Type B pancreatic cell (in vitro differentiated cells): ENCODE results near the gene P2RY4. TPM values are rescaled to one million over a fixed set of nuclear protein-coding genes. Genes with fewer than 3 reads are reported as not detected.
"Not testable (repeated sequence)": the region's sequence is repeated elsewhere in the genome, so short reads cannot be mapped to it uniquely, and the experiment has no call there.

Experiments
- DNase-seq: peaks from one replicate; pipeline ENCODE4 v3.0.0; 2021; ENCODE audit warnings: mixed read lengths; ENCODE audit not compliant: unreplicated experiment; ENCODE audit errors: extremely low spot score
- H3K27ac Mint-ChIP-seq: 2 replicates; pipeline ENCODE4 v1.8.0; 2021; ENCODE audit warnings: mild to moderate bottlenecking, mixed read lengths
- H3K27me3 Mint-ChIP-seq: 2 replicates; pipeline ENCODE4 v1.8.0; 2021; ENCODE audit warnings: mixed read lengths
- H3K36me3 Mint-ChIP-seq: 2 replicates; pipeline ENCODE4 v1.8.0; 2021; ENCODE audit warnings: mixed read lengths
- H3K4me1 Mint-ChIP-seq: one replicate; pipeline ENCODE4 v1.8.0; 2021; ENCODE audit warnings: mixed read lengths; ENCODE audit not compliant: unreplicated experiment
- H3K4me3 Mint-ChIP-seq: 2 replicates; pipeline ENCODE4 v1.8.0; 2021; ENCODE audit warnings: mild to moderate bottlenecking, mixed read lengths
- H3K9me3 Mint-ChIP-seq: 2 replicates; pipeline ENCODE4 v1.8.0; 2021; ENCODE audit warnings: mixed read lengths
- total RNA-seq: library from RNA; stranded (reverse); gene quantifications from 2 replicates; pipeline ENCODE4 v1.2.1, GENCODE V29; 2021; ENCODE audit warnings: low replicate concordance
- TF ChIP-seq, protein P1 (sequence below): fragments of 200-600 bp; sonication (generic); conservative IDR thresholded peaks from 2 replicates; pipeline ENCODE4 v1.5.0; 2021; ENCODE audit warnings: antibody characterized with exemption, mild to moderate bottlenecking

The P2RY4 gene
- total RNA-seq, 1 donor from 2014 or later: not detected

DNA sequence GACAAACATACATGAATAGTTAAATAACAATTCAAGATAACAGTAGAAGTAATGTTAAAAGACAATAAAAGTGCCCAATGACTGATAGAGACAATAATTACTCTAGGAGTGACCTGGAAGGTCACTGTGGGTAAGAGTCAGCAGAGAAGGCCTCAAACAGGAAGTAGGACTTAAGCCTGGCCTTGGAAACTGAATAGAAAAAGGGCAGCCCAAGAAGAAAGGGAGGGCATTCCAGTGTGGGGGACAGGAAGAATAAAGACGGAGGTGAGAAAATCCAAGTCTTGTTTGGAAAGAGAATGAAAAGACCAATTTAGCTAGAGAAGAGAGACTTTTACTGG lies 6.0 kb downstream of the P2RY4 start:
- Mint-ChIP-seq H3K9me3 (no peaks in the 10 kb centered on the region), H3K27ac (peak overlapping the region; percentile 12), H3K4me1 (no peaks in the 10 kb centered on the region)

DNA sequence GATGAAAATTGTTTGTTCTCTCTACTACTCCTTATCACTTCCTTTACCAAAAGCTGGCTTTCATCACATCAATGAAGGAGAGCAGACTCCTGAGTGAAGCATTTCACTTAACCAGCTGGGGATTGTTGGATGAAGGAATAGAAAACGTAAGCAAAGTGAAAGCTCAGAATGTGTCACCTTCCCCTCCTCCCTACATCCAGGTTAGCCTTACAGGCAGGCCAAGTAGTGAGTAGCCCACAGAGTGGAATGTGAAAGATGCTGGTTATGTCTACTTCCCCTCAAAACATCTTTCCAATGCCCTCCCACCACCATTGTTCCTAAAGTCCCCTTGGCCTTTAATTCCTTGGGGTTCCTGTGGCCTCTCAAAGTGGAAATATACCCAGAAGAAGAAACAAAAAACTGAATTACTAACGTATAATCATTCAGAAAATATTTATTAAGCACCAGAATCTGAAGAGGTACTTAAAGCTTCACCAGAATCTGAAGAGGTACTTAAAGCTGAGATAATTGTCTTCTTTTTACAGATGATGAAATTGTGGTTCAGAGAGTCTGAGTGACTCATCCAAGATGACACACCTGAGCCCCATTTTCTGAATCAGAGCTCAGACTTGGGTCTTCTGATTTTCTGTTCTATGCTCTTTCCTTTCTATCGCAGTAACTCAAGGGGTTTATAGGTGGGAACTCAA lies 6.5 kb downstream of the P2RY4 start:
- H3K9me3 Mint-ChIP-seq: no peaks in the 10 kb centered on the region
- H3K27ac Mint-ChIP-seq: peak overlapping the region; percentile 12
- TF ChIP-seq, protein P1, sequence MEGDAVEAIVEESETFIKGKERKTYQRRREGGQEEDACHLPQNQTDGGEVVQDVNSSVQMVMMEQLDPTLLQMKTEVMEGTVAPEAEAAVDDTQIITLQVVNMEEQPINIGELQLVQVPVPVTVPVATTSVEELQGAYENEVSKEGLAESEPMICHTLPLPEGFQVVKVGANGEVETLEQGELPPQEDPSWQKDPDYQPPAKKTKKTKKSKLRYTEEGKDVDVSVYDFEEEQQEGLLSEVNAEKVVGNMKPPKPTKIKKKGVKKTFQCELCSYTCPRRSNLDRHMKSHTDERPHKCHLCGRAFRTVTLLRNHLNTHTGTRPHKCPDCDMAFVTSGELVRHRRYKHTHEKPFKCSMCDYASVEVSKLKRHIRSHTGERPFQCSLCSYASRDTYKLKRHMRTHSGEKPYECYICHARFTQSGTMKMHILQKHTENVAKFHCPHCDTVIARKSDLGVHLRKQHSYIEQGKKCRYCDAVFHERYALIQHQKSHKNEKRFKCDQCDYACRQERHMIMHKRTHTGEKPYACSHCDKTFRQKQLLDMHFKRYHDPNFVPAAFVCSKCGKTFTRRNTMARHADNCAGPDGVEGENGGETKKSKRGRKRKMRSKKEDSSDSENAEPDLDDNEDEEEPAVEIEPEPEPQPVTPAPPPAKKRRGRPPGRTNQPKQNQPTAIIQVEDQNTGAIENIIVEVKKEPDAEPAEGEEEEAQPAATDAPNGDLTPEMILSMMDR: no peak
- H3K4me3 Mint-ChIP-seq: no peak overlapping the region
- no peaks in the 10 kb centered on the region for H3K4me1 Mint-ChIP-seq
- no peak for DNase-seq
- H3K27me3 Mint-ChIP-seq: no peaks in the 10 kb centered on the region
- H3K36me3 Mint-ChIP-seq: no peaks in the 10 kb centered on the region

More for the DNA sequence above, 6.0 kb downstream of the P2RY4 start:
- Mint-ChIP-seq H3K36me3 (no peaks in the 10 kb centered on the region), H3K4me3 (no peak overlapping the region), H3K27me3 (no peaks in the 10 kb centered on the region)
- TF ChIP-seq, protein P1: no peak
- DNase-seq: no peak

DNA sequence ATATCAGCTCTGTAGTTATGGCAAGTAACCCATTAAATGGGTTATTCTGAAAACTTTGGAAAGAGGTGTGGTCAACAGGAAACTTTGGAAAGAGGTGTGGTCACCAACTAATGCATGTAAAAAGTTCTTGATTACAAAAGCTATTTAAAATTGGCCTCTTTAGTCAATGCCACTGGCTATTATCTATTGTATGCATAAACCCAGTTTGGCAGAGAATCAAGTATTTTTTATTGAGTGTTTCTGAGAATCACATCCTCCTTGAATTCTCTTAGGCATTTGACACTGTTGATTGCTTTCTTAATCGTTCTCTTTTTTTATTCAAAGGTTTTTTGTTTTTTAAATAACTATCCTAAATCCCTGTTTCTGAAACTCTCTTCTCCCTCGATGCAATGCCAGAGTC lies 7.5 kb downstream of the P2RY4 start:
- TF ChIP-seq, protein P1: no peak
- Mint-ChIP-seq H3K9me3 (no peaks in the 10 kb centered on the region), H3K36me3 (no peaks in the 10 kb centered on the region), H3K4me3 (no peak overlapping the region), H3K27me3 (no peaks in the 10 kb centered on the region), H3K4me1 (no peaks in the 10 kb centered on the region), H3K27ac (no peak overlapping the region)
- DNase-seq: no peak

DNA sequence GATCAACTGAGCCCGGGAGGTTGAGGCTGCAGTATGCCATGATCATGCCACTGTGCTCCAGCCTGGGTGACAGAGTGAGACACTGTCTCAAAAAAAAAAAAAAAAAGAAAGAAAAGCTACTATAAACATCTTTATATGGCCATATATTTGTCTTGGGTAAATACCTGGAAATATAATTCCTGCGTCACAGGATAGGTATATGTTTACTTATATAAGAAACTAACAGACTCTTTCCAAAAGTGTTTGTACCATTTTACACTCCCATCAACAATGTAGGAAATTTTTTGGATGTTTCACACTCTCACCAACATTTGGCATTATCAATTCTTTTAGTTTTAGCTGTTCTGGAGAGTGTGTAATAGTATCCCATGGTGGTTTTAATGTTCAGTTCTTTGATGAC lies 12.8 kb downstream of the P2RY4 start:
- Mint-ChIP-seq H3K4me3 (no peak overlapping the region), H3K4me1 (no peaks in the 10 kb centered on the region), H3K27ac (no peak overlapping the region), H3K9me3 (peaks cover 4% of the 10 kb centered on the region), H3K36me3 (no peaks in the 10 kb centered on the region), H3K27me3 (no peaks in the 10 kb centered on the region)
- TF ChIP-seq, protein P1: no peak
- DNase-seq: no peak

DNA sequence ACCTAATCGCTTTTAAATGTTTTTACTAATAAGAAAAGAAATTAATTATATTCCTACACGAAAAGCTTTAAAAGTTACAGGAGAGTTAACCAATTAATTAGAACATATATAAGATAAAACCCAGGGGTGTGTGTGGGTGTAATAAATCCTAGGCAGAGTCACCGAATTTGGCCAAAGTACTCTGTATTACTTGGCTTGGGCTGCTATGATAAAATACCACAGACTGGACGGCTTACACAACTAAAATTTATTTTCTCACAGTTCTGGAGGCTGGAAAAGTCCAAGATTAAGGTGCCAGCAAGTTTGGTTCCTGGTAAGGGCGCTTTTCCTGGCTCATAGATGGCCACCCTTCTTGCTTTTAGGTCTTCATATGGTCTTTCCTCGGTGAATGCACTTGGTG lies 15.1 kb downstream of the P2RY4 start:
- no peak for DNase-seq
- Mint-ChIP-seq H3K4me1 (no peaks in the 10 kb centered on the region), H3K9me3 (peaks cover 4% of the 10 kb centered on the region), H3K27me3 (no peaks in the 10 kb centered on the region), H3K36me3 (no peaks in the 10 kb centered on the region), H3K27ac (no peak overlapping the region), H3K4me3 (no peak overlapping the region)
- TF ChIP-seq, protein P1: no peak

DNA sequence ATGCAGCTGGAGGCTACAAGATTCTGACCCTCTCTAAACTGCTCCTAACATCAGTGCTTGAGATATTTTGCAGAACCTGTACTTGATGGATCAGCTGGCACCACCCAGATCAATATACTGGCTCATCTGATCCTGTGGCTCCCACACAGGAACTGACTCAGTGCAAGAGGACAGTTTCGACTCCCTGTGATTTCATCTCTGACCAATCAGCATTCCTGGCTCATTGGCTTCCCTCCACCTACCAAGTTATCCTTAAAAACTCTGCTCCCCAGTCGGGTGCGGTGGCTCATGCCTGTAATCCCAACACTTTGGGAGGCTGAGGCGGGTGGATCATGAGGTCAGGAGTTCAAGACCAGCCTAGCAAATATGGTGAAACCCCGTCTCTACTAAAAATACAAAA lies 16.4 kb downstream of the P2RY4 start:
- not testable (repeated sequence) for H3K4me3 Mint-ChIP-seq, H3K9me3 Mint-ChIP-seq, H3K27ac Mint-ChIP-seq, H3K4me1 Mint-ChIP-seq, H3K36me3 Mint-ChIP-seq, H3K27me3 Mint-ChIP-seq, DNase-seq
